NCI-H1048 (cell line): Measurements from ENCODE around the gene PCNX3.

Experiments
- DNase-seq: peaks from one replicate; lab custom pipeline; 2025; lab: John Stamatoyannopoulos, UW

Gene PCNX3

DNA sequence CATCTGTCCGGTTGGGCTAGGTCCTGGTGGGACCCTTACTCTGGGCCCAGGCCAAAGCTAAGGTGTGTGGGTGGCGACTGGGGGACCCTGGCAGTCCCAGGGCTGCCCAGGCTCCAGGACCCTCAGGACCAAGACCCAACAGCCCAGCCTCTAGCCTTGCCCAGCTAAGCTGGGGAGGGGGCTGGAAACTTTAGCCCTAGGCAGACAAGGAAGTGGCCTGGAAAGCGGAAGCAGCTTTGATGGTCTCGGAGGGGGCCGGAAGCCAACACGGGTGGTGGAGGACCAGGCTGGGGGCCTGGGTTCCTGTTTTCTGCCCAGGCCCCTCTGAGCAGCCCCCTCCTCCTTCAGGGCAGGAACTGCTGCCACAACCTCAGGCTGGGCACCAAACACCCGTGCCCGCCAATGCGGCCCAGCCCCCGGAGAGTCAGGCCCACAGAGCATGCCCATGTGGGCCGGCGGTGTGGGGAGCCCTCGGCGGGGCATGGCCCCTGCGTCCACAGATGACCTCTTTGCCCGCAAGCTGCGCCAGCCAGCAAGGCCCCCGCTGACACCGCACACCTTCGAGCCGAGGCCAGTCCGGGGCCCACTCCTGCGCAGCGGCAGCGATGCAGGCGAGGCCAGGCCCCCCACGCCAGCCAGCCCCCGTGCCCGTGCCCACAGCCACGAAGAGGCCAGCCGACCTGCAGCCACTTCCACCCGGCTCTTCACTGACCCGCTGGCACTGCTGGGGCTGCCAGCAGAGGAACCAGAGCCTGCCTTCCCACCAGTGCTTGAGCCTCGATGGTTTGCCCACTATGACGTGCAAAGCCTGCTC lies 25.1 kb downstream of the PCNX3 start:
- no peak for DNase-seq

GRCh38 chr11:65641297-65642013 lies 25.9 kb downstream of the PCNX3 start:
- no peak for DNase-seq

- no peak for DNase-seq
Measured at GRCh38 chr11:65642014-65642671, 26.6 kb downstream of the PCNX3 start.

- DNase-seq: no peak
Measured at GRCh38 chr11:65643971-65644370, 28.4 kb downstream of the PCNX3 start.

DNA sequence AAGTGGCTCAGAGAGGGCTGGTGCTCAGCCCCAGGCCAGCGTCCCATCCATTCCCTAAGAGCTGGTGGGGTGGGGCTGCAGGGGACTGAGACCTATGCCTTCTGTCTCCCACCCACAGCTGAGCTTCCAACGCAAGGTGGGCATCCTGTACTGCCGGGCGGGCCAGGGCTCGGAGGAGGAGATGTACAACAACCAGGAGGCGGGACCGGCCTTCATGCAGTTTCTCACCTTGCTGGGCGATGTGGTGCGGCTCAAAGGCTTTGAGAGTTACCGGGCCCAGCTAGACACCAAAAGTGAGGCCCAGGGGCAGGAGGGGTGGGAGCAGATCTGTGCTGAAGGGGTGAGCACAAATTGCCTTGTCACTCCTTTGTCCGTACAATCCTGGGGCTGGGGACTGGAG lies 29.3 kb downstream of the PCNX3 start:
- no peak for DNase-seq

GRCh38 chr11:65645710-65646109 lies 30.1 kb downstream of the PCNX3 start:
- DNase-seq: no peak

DNA sequence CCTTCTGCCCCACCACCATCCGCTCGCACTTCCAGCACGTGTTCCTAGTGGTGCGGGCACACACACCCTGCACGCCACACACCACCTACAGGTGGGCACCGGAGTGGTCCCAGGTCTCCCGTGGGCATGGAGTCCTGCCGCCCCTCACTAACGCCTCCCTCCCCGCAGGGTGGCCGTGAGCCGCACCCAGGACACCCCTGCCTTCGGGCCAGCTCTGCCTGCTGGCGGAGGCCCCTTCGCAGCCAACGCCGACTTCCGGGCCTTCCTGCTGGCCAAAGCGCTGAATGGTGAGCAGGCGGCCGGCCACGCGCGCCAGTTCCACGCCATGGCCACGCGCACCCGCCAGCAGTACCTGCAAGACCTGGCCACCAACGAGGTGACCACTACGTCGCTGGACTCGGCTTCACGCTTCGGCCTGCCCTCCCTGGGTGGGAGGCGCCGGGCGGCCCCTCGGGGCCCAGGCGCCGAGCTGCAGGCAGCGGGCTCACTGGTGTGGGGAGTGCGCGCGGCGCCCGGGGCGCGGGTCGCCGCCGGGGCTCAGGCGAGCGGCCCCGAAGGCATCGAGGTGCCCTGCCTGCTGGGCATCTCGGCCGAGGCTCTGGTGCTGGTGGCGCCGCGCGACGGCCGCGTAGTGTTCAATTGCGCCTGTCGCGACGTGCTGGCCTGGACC lies 30.8 kb downstream of the PCNX3 start:
- DNase-seq: no peak

DNA sequence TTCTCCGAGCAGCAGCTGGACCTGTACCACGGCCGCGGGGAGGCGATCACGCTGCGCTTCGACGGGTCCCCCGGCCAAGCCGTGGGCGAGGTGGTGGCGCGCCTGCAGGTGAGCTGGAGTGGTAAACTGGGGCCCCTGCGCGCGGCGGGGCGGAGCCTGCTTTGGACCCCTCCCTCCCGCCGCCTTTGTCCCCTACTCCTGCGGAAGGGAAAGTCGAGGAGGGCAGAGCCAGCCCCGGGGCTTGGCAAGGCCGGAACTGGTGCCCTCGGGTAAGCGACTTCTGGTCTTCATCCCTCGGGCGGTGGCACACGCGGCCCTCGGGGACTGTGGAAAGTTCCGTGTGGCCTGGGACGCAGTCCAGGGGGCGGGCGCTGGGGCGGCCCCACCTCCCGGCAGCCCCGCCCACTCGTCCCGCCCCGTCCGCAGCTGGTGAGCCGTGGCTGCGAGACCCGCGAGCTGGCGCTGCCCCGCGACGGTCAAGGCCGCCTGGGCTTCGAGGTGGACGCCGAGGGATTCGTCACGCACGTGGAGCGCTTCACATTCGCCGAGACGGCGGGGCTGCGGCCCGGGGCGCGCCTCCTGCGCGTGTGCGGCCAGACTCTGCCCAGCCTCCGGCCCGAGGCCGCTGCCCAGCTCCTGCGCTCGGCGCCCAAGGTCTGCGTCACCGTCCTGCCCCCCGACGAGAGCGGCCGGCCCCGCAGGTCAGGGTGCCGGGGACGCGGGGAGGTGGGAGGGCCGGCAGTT lies 31.6 kb downstream of the PCNX3 start:
- DNase-seq: no peak

- DNase-seq: no peak
Measured at GRCh38 chr11:65648997-65649493, 33.5 kb downstream of the PCNX3 start.

DNA sequence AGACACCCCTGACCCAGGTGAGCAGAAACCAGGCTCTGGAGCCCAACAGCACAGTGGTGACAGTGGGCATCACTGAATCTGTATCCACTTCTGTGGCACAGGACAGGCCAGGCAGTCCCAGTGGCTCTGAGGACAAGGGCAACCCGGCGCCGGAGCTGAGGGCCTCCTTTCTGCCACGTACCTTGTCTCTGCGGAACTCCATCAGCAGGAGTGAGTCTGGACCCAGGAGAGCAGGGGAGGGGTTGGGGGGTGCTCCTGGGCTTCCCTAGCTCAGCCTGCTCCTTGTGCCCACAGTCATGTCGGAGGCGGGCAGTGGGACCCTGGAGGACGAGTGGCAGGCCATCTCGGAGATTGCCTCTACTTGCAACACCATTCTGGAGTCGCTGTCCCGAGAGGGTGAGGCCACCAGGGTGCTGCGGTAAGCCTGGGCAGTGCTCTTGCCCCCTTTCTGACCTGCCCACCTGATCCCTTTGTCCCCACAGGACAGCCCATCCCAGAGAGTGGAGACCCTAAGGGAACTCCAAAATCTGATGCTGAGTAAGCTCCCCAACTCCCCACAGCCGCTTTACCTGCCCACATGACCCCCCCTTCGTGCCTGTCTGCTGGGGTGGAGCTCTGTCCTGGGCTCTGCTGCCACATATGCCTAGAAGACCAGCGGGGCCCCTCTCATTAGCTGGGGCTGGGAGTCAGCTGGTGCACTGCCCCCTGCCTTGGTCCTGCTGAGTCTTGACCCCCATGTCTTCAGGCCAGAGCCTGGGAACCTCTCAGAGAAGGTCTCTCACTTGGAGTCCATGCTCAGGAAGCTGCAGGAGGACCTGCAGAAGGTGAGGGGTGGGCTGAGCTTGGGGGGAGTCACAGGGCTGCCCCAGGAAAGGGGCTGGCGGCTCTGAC lies 34.3 kb downstream of the PCNX3 start:
- DNase-seq: no peak

DNA sequence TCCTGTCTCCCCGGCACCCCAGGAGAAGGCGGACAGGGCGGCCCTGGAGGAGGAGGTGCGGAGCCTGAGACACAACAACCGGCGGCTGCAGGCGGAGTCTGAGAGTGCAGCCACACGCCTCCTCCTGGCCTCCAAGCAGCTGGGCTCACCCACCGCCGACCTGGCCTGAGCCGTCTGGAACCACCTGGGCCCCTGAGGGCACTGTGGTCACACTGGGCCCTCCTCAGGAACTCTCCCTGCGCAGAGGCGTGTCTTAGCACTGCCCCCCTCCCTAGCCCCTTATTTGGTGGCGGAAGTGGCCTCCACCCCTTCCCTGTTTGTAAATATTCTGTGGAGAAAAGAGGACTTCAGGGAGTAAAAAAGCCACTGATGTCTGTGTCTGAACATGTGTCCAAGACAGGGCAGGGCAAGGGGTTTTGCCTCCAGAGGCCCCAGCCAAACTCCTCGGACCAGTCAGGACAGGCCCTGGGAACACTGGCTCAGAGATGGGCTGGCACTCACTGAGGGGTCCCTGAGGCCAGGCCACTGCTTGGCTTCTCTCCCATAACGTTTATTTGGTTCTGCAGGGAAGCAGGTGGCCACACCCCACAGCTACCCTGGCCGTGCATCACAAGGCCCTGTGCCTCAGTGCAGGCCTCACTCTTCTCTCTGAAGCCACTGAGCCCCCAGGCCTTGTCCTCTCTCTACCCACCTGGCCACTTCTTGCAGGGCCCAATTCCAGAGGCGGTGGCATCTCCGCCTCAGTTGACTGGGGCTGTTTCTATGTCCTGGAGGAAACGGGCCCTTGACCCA lies 35.2 kb downstream of the PCNX3 start:
- no peak for DNase-seq

DNA sequence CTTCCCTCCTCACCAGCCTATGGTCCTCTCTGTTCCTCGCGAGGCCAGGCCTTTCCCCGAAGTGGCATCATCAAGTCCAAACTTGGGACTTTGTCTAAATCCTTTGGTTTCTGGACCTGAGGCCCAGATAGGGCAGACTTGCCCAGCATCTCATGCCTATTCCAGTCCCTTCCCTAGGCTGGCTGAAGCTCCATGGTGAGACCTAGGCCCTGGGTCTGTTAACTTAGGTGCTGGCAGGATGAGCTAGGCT lies 35.7 kb downstream of the PCNX3 start:
- DNase-seq: no peak

GRCh38 chr11:65651589-65652510 lies 36.3 kb downstream of the PCNX3 start:
- no peak for DNase-seq

DNA sequence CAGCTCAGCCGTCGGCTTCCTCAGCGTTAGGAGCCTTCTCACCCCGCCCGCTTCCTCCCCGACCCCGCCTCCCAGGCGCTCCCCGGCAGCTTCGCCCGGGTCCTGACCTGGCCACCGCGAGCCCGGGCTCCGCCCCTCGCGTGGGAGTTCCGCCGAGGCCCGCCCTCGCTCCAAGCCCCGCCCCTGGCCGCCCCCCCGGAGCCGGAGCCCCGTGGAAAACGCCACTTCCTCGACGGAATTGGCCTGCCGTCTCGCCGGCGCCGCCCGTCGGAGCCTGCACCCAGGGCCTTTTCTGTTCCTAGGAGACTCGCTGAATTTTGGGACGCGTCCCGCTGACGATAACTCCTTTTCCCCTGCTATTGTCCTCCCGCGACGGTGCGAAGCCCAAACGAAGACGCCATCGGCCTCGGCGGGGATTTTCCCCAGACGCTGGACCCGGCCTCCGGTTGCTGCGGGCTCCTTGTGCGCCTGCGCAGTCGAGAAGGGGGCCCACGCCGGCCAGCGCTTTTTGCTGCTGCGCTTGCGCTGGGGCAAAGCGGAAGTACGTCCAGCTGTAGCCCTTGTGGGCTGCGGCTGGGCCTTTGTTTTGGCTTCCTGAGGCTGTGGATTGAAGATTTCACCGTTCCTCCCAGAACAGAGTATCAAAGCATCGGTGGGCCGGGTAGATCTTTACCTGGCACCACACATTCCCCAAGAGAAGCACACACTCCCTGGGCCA lies 37.1 kb downstream of the PCNX3 start:
- DNase-seq: peak; percentile 80

DNA sequence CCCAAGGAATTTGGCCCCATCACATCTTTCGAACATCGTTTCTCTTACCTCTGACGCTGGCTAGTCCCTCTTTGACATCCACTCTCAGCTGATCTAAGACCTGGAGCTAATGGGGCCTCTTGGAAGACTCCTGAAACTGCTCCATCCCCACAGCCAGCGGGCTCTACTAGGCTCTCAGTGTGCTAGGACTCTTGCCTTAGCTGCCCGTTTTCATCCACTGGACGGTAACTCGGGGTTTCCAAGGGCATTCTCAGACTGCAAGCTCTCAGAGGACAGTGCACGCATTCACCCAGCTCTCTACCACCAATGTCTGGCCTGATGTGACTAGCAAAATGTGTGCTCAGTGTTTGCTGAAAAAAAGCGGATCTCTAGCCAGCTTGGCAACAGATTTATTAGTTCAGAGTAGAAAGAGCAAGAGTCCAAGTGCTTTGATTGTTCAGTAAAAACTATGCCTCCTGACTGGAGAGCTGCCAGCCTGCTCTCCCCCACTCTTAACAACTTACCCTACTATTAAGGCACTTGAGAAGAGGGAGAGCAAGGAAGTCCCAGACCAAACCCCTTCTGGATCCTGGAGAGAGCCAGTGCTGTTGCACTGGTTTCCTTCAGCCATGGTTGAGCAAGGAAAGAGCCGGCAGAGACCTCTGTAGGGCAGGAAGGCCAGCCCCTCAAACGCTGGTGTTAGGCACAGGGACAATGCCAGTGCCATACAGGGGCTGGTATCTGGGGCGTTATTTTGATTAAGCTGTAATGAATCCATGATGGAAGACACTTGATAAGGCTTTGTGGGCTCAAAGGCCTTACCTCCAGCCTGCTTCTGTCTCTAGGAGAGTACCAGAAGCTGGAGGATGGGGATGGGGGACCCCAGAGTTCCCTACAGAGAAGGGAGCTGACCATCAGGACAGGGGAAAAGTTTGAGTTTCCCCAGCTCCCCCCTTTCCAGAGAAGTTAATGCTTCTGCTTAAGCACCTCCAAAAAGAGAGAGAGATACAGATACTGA lies 38.0 kb downstream of the PCNX3 start:
- DNase-seq: no peak

DNA sequence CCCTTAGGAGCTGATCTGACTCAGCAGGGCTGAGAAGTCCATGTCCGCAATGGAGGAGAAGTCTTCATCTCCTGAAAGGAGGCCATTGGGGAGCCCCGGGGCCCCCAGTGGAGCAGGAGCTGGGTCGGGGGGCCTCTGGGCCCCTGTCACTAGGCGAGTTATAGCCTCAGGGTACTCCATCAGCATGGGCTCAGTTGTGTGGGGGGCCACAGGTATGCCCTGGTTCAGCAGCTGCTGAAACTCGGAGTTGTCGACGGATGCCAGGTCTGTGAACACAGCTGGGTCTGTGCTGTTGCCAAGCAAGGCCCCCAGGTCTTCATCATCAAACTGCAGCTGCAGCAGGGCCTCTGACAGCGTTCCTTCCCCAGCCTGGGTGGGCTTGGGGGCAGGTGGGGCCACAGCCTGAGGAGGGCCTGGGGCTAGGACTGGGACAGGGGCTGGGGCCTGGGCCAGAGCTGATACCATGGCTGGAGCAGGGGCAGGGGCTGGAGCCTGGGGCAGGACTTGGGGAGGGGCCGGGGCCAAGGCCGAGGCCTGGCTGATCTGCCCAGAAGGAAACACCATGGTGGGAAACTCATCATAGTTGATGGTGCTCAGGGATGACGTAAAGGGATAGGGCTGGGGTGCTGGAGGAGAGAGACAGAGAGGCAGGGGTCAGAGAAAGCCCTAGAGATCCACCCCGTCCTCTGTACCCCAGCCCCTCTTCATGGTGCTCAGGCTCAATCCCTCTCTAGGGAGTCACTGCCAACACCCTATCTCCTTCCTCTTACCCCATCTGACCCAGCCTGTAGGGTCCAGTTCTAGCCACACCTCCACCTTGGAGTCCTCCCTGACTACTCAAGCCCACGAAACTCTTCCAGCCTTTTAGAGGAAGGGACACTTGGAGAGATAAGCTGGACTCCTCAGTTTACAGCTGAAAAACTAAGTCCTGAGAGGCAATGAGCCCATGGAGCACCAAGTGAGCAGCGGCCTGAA lies 39.1 kb downstream of the PCNX3 start:
- DNase-seq: no peak
